Erythroblast (primary cell): ENCODE data around the gene GTPBP6.

Experiments used
- GATA1 ChIP-seq: IDR thresholded peaks from 2 replicates; pipeline ENCODE4 v1.6.1; 2011; ENCODE audit warnings: low read depth, mild to moderate bottlenecking, control low read depth, low read length, moderate library complexity
- POLR2A ChIP-seq: IDR thresholded peaks from 2 replicates; pipeline ENCODE4 v1.6.1; 2011; ENCODE audit warnings: mild to moderate bottlenecking, low read length

- TF ChIP-seq POLR2A: no peak
- no peak for TF ChIP-seq GATA1
These were observed 33.4 kb downstream of the GTPBP6 start for GRCh38 chrX:285076-285677.
